Right kidney (tissue), 1 donor: ENCODE results near the gene IL17RB.

Experiments used
- DNase-seq: peaks from one replicate; pipeline ENCODE4 v3.0.0-alpha.2; 2016

IL17RB gene

DNA sequence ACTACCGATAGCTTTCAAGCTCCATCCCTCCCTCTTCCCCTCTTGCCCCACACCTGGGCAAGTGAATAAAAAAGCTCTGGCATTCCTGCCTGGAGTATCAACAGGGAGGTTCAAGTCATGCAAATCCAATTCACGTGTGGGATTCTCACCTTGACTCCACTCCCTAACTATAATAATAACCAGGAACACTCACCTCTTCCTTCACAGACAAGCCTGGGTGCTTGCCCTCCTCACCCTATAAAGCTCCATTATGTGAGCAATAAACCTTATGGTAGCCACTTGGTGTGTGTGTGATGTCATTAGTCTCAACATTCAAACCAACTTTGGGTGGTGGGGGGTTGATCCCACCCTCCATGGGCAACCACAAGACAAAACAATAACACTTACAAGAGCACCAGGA lies 16.8 kb upstream of the IL17RB start:
- DNase-seq, result no peak

DNA sequence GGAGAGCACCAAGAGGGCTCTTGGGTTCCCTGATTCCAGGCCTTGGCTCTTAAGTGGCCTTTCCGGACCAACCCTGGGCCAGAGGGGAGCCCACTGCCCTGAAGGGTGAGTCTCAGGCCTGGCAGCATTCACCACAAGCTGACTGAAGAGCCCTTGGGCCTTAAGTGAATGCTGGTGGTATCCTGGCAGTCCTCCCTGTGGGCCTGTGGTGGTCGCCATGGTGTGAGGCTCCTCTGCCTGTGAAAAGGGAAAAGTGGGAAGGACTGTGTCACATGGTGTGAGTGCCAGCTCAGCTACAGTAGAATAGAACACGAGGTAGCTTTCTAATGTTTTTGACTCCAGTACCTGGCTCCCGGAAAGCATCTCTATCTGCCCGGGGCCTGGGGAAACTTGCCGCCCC lies 15.4 kb upstream of the IL17RB start:
- DNase-seq, result no peak

DNA sequence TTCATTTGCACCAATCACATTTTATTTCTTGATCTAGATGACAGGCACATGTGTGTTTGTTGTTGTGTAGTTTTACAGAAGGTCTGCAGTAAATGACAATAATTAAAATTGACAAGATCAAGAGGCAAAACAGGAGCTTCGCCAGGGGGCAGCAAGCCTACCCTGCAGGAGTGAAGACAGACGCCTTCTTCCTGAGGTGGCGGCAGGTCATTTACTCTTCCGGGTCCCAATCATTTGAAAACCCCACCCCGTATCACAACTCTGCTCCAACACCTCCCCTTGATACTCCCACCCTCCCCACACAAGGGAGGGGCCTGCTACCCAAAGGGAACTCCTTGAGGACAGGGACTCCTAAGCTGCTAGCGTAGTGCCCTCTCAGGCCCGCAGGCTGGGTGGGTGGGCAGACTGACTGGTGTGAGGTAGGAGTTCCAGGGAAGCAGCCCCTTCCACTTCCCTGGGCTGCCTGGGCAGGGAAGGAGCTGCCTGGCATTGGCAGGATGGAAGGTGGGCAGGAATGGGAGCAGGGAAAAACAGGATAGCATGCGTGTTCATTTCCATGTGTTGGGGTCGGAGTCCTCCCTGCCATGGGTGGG lies 13.2 kb upstream of the IL17RB start:
- no peak for DNase-seq

DNA sequence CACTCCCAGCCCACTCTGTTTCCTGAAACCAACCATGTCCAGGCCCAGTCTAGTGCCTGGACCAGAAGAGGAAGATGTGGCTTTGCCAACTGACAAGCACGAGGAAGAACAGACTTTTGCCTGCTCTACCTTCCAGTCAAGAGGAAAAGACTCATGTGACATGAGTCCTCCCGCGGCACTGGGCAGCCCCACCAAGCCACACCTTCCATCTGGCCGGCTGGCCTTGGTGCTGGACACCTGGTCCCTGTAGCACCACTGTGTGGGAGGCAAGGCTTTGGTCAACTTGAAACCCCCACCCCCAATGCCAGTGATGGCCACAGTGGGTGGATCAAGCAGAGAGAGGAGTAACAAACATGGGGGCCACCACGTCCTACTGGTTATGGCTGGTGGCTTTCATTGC lies 12.7 kb upstream of the IL17RB start:
- no peak for DNase-seq

DNA sequence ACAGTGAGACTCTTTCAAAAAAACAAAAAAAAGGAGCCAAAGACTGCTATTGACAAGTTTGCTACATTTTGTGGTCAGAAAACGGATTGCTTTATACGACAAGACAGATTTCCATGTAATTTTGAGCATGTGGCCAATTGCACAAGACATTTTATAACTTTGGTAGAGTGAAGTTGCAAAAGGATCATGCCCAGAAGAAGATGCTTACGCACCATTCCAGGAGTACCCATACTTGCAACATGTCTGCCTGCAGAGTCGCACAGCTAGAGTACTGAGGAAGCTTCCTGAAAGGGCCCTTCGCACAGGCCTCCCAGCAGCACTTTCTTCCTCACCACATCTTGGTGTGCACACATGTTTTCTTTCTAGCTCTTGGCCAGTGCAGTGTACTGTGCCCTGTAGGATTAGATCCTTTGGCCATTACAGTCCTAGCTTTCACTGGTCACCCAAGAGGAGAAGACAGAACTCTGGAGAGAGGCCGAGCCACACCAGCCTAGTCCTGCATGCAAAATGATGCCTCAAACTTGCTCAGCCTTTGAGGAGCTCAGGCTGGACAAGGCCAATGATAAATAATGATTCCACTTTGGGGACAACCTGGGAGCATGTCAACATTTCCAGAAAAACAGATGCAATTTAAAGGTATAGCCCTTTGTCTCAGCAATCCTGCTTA lies 11.8 kb upstream of the IL17RB start:
- DNase-seq, result no peak

DNA sequence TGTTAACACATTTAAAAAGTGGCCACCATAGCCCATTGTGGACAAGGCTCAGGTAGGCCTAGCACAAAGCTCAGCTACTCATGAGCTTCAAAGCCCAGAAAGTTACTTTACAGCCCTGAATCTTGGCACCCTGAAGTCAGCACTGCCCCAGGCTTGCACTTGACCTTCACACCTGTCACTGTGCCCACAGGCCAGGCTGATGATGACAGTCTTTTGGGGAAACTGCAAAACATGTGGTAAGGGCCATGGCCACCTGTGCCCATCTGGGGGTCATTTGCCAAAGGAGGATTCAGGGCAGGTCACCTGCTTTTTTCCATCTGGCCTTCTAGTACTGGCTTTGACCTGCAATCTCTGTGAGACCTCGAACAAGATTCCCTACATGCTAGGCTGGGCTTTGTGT lies 11.1 kb upstream of the IL17RB start:
- no peak for DNase-seq

DNA sequence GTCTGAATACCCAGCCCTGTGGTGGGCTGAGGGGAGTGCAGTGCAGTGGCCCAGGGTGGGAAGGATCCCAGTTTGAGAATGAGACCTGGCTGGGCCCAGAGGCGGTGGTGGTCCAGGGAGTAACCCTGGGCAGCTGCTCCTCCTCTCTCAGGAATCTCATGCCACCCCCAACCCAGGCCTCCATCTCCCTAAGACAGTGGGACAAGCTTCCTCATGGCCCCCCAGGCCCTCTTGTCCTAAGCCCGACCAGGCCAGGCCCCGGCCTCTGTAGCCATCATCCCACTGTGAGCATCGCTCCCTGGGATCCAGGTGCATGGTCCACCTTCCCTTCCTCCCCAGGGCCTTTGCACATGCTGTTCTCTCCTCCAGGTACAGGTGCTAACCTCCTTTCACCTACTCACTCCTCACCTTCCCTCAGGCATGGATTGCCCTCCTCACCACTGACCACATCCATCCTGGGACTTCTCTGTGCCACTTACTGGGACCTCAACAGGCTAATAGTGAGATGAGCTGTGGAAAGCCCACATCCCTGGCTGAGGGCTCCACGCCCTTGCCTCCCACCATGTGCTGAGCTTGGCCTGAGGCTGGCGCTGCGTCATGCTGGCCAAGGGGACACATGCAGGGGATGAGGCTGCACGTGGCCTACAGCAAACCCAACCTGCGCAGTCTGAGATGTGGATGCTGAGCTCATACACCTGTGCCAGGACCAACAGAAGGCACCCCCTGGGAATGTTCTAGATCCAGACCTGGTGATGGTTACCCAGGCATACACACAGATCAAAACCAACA lies 10.1 kb upstream of the IL17RB start:
- DNase-seq, result no peak

DNA sequence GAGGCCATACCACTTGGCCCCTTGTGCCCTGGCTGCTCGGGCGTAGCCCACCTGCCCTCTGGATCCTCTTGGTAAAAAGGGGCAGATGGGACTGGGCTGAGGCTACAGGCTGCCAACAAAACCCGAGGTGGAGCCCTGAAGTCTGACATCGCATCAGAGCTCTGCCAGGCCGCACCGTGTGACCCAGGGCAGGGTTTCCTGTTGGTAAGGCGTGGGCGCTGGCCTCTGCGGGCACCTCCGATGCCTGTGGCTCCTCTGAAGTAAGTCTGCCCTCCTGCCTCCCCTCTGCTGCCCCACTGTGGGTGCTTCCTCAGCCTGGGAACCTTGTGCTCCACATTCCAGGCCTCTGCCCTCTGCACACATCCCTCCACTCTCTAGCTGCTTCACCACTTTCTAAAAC lies 9.0 kb upstream of the IL17RB start:
- no peak for DNase-seq

DNA sequence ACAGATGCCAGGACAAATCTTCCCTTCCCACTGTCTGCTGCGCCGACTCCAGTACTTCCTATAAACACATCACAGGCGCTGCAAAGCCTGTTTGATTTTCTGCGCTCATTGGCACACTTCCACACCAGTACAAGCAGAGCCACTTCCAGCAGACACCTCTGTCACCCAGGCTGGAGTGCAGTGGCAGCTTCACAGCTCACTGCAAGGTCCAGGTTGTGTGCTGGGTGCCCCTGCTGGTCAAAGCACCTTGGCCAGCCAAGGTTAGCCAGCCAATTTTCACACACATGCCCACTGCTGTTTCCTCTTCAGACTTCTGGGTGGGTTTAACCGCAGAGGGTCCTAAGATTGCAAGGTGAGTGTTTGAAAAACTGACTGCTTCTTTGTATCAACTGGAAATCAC lies 5.1 kb upstream of the IL17RB start:
- DNase-seq, result no peak

DNA sequence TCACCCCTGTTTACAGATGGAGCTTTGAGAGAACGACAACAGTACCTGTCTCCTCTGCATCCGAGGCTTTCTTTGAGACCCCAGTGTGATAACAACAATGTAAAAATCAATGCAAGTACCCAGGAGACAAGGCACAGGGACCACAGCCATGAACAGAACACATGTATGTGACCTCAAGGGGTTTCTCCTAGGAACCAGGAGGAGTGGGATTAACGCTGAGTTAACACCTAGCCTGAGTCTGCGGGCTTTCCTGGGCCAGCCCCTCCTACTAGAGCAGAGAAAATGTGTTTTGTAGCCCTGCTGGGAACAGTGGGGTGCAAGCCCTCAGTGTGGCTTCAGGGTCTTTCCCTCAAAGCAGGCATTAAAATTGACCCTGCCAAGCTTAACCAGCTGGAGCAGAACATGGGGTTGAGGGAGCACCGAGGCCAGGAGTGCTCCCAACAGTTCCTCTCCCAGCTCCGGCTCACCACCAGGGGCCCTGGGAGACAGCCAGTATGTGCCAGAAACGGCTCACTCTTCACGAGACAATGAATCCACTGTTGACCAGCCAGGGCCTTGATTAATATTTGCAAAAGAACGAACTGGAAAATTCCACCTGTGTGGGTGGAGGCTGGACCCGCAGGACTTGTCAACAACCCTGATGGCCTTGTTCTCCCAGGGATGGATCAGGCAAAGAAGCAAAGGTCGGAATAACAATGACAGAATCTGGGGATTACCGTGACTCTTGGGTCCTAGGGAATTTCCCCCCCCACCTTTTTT lies 3.8 kb upstream of the IL17RB start:
- peak; percentile 34 for DNase-seq

DNA sequence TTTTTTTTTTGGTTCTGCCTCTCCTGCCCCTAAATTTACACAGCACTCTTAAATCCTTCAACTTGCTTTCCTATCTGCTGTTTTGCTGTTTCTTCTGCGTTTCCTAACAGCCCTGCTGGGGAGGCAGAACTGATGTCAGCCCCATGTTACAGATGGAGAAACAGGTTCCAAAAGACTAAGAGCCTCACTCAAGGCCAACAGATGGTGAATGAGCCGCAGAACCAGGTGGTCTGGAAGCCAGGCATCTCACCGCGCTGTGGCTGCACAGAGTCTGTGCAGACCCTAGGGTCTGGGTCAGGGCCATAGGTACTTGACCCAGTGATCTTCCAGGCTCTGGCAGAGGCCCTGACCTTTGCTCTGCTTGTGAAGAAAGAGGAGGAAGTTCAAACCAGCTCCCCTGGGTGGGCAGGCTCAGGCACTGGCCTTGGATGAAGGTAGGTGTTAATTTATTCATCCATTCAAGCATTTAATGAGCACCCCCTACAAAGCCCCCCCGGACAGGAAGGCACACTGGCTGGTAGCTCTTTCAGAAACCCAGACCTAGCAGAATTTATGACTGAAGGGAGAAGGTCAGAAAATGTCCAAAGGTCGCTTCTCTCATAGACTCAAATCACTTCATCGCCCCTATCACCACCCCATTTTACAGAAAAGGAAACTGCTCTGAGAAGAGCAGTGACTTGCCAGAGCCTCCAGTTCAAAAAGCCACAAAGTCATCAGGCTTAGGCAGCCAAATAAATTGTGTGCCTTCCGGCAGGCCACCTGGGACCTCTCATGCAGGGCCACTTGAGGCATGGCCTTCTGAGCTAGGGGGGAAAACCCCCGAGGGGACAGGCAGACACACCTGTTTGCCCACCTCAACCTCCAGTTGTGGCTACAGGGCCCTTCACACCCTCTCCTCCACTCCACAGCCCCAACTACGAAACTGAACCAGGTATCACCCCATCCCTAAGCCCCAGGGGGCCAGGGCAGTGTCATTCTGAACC lies 2.9 kb upstream of the IL17RB start:
- peak; percentile 11 for DNase-seq

DNA sequence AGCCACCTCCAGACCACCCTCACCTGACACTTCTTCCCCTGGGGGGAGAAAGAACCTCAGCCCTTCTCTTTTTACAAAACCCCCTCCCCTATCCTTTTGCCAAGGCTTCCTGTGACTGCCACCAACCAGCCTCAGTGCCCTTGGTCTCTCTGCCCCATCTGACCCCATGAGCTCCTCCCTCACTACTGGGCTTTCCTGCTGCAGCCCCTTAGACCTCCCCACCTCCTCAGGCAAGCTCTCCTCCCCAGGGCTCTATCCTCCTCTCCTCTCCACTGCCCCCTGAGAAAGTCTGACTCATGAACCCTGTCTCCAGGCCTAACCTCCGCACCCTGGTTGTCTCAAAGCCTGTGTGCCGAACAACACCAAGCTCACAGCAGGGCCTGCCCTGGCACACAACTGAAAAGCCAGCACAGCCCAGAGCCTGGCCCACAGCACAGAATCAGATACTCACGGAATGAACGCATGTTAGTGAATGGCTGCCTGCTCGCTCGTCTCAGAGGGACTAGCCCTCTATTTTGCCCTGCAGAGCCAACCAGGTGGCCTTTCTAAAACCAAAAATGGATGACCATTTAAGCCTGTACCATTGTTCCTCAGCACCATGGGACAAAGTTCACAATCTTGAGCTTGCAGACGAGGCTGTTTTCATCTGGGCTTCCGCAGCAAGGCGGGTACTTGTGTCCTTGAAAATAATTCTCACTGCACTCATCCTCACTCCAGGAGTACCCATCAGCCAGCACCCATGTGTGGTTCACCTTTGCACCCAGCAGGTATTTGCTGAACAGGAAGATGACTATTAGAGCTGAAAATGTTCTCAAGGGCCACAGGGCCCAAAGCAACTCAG lies 1.9 kb upstream of the IL17RB start:
- DNase-seq, result peak; percentile 25

DNA sequence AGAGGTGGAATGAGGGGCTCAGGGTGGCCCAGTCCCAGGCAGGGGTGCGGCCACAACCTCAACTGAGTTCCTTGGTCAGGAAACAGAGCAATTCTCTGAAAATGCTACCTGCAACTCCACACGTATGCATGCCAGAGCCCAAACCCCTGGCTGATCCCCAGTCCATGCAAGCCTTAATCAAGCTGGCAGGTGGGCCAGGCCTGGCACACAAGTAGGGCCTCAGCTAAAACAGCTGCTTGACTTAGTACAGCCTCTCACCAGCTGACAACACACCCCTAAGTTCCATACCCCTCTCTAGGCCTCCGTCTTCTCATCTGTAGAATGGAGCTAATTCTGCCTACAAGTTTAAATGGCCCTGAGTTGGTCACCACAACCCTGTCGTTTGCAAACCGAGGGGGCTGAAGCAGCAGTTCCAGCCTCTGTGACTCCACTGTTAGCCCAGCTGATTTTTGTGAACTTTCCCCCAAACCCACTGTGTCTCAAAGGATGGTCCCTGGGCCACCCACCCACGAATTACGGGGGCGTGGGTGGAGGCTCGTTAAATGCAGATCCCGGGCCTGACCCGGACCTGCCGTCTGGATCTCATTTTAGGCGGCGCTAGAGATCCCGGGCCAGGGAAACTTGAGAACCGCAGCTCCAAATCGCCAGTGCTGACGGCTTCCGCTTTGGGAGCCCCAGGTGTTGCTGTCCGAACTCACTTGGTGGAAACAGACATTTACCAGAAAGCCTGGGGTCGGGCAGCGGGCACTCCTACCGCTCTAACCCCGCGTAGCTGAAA lies 1.1 kb upstream of the IL17RB start:
- DNase-seq, result no peak

DNA sequence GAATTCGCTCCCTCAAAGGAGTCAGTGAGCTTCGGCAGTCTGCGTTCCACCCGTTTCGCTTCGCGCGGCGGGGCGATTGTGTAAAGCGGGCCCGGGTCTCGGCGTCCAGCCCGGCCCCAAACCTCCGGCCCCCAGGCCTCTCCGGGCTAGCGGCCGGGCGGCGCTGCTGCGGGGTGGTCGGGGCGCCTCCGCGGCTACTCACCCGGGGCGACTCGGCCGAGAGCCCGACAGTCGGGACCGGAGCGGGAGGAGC lies 561 bp upstream of the IL17RB start:
- peak; percentile 83 for DNase-seq

DNA sequence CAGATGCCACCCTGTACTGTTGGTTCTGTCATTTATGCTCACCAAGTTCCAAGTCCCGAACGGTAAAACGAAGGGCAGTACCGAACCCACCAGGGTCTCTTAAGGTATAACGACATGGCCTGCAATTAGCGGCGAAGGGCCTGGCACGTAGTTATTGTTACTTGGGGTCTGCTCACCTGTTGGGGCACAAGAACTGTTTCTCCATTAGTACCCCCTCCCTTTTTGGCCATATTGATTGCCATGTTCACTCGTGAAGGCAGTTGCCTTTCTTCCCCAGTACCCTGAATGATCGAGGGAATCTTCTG lies 435 bp downstream of the IL17RB start:
- DNase-seq, result no peak

DNA sequence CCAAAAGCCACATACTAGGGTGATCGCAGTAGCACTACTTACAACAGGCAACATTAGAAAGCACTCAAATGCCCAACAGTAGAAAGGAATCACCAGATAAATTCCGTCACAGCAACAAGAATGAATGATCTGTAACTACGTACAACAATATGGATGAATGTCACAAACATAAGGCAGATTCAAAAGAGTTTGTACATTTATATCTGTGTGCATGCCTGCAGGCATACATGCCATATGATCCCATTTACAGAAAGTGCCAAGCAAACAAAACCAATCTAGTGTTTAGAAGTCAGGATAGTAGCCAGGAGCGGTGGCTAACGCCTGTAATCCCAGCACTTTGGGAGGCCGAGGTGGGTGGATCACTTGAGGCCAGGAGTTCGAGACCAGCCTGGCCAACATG lies 3.5 kb downstream of the IL17RB start:
- DNase-seq, result no peak

DNA sequence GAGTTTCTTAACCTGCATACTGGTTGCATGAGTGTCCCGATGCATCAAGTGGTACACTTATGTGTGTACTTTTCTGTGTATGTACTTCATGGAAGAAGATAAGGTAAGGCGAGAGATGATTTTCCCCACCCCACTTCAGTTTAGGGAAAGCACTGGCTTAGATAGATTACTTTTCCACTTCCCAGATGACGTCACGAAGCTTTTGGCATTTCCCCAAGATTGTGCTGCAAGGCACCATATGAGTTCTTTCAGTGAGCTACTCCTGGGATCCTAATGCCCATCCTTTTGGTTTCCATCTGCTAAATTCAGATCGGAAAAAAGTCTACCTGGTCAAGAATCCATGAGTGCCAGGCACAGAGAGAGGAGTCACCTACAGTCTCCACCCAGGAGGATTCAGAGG lies 4.5 kb downstream of the IL17RB start:
- DNase-seq, result no peak

DNA sequence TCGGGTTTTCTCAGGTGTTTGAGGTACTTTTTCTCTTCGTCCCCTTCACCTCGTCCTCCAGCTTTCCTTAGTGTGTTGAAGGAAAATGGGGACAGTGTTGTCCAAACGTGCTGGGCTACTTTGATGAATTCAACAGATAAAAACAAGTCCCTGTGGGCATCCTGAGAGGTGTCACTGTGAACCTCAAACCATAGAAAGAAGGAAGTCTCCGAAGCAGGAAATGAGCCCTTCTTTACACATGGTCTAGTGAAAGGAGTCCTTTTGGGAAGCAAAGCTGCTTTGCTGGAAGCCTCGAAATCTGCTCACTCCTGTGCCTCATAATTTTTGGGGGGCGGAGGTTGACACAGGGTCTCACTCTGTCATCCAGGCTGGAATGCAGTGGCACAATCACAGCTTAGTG lies 10.6 kb downstream of the IL17RB start:
- no peak for DNase-seq

DNA sequence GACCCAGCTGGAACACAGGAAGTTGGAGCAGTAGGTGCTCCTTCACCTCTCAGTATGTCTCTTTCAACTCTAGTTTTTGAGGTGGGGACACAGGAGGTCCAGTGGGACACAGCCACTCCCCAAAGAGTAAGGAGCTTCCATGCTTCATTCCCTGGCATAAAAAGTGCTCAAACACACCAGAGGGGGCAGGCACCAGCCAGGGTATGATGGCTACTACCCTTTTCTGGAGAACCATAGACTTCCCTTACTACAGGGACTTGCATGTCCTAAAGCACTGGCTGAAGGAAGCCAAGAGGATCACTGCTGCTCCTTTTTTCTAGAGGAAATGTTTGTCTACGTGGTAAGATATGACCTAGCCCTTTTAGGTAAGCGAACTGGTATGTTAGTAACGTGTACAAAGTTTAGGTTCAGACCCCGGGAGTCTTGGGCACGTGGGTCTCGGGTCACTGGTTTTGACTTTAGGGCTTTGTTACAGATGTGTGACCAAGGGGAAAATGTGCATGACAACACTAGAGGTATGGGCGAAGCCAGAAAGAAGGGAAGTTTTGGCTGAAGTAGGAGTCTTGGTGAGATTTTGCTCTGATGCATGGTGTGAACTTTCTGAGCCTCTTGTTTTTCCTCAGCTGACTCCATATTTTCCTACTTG lies 11.9 kb downstream of the IL17RB start:
- no peak for DNase-seq

DNA sequence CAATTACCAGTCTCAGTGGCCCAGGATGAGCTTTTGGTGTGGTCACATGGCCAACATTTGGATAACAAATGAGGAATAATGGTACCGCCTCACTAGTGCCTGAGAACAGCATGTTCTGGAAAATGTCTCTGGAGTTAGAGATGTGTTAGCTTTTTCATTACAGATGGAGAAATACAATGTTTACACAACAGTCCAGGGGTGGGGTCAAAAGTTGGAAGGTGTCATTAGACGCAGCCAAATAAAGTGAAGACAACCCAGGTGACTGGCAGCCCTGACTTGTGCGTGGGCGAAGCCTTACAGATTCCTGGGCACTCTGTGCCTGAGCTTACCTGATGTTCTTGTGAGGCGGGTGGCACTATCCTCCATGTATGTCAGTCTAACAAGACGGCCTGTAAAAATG lies 12.8 kb downstream of the IL17RB start:
- no peak for DNase-seq
